A549 (cell line): ENCODE measurements around the gene PCDH9. TPM values are rescaled to one million over a fixed set of nuclear protein-coding genes. Genes with fewer than 3 reads are reported as not detected.

Experiments
- ATAC-seq, 2 experiments: fragments of 200-7000 bp in 1 of 2; fragments of >200 bp in 1 of 2; cut with Nextera tagmentation in 1 of 2; cut with Tn5 transposase in 1 of 2; 3 replicates each; pipeline versions ENCODE4 v1.8.0 to v1.9.1; 2018 to 2020; ENCODE audit warnings: mild to moderate bottlenecking in 1 of 2, moderate library complexity in 1 of 2
- CTCF ChIA-PET: fragments of 300-600 bp; sonication (Branson Sonifier 250); formaldehyde crosslinking; extraction: SDS; loops from one replicate; lab custom pipeline; 2021; ENCODE audit warnings: antibody characterized with exemption, inconsistent platforms; lab: Yijun Ruan, JAX
- POLR2A ChIA-PET: fragments of 350-600 bp; formaldehyde crosslinking; extraction: SDS; loops from one replicate; lab custom pipeline; 2021; ENCODE audit warnings: antibody characterized with exemption, inconsistent platforms; lab: Yijun Ruan, JAX
- DNase-seq, 2 experiments: peaks; one replicate each; pipeline versions ENCODE4 v3.0.0 to v3.0.0-alpha.2; 2011 to 2016; ENCODE audit warnings: low read depth in 1 of 2, low spot score in 1 of 2
- FAIRE-seq: peaks from 2 replicates; lab custom pipeline; 2011; peaks lifted over from hg19 to GRCh38; lab: Jason Lieb, UNC
- H3K27ac ChIP-seq, 2 experiments: fragments of >200 bp; sonication (Bioruptor Twin); formaldehyde crosslinking; 3 replicates each; pipeline ENCODE4 v1.5.1; 2016 to 2017
- H3K4me1 ChIP-seq: fragments of >200 bp; sonication (Bioruptor Twin); formaldehyde crosslinking; 3 replicates; pipeline ENCODE4 v1.6.1; 2016
- H3K4me2 ChIP-seq: fragments of >200 bp; sonication (Bioruptor Twin); formaldehyde crosslinking; 3 replicates; pipeline ENCODE4 v1.6.1; 2016
- H3K4me3 ChIP-seq: fragments of >200 bp; sonication (Bioruptor Twin); formaldehyde crosslinking; 3 replicates; pipeline ENCODE4 v1.5.1; 2016
- H3K9me3 ChIP-seq: fragments of >200 bp; sonication (Bioruptor Twin); formaldehyde crosslinking; 3 replicates; pipeline ENCODE4 v1.6.1; 2016
- BHLHE40 ChIP-seq: IDR thresholded peaks from 2 replicates; pipeline ENCODE4 v1.6.1; 2012; ENCODE audit warnings: low read depth, low read length, inconsistent platforms
- CBX2 ChIP-seq: fragments of 200-600 bp; sonication (generic); IDR thresholded peaks from 2 replicates; pipeline ENCODE4 v1.6.1; 2016; ENCODE audit warnings: low read depth, mild to moderate bottlenecking, borderline replicate concordance
- CHD2 ChIP-seq: fragments of 150-350 bp; IDR thresholded peaks from 2 replicates; pipeline ENCODE4 v1.6.1; 2014; ENCODE audit warnings: low read length; ENCODE audit not compliant: partially characterized antibody
- CHD4 ChIP-seq: fragments of 200-600 bp; sonication (generic); IDR thresholded peaks from 2 replicates; pipeline ENCODE4 v1.6.1; 2016; ENCODE audit warnings: antibody characterized with exemption, mild to moderate bottlenecking, borderline replicate concordance
- EHF ChIP-seq: fragments of 250-450 bp; sonication (Bioruptor Pico); IDR thresholded peaks from 2 replicates; pipeline ENCODE4 v1.5.0; 2020; ENCODE audit warnings: mild to moderate bottlenecking
- ESRRA ChIP-seq: fragments of 150-350 bp; IDR thresholded peaks from 2 replicates; pipeline ENCODE4 v1.6.1; 2014; ENCODE audit warnings: mild to moderate bottlenecking, low read length, borderline replicate concordance
- FOSB ChIP-seq: fragments of 250-450 bp; sonication (Bioruptor Pico); IDR thresholded peaks from 2 replicates; pipeline ENCODE4 v1.5.0; 2020; ENCODE audit warnings: mild to moderate bottlenecking, moderate library complexity
- GATA3 ChIP-seq: IDR thresholded peaks from 2 replicates; pipeline ENCODE4 v1.6.1; 2012; ENCODE audit warnings: borderline replicate concordance
- HOXA7 ChIP-seq: fragments of 250-450 bp; sonication (Bioruptor Pico); IDR thresholded peaks from 2 replicates; pipeline ENCODE4 v1.5.0; 2020; ENCODE audit warnings: mild to moderate bottlenecking, moderate library complexity
- NFE2L2 ChIP-seq: fragments of 150-350 bp; conservative IDR thresholded peaks from 2 replicates; pipeline ENCODE4 v1.6.1; 2014; ENCODE audit warnings: low read length
- PHF8 ChIP-seq: fragments of 200-600 bp; sonication (generic); IDR thresholded peaks from 2 replicates; pipeline ENCODE4 v1.6.1; 2016; ENCODE audit warnings: low read depth, mild to moderate bottlenecking, antibody characterized with exemption, moderate library complexity, borderline replicate concordance
- POLR2A ChIP-seq: IDR thresholded peaks from 2 replicates; pipeline ENCODE4 v1.6.1; 2012; ENCODE audit warnings: mild to moderate bottlenecking, low read length
- POLR2AphosphoS2 ChIP-seq: conservative IDR thresholded peaks from 2 replicates; pipeline ENCODE4 v1.6.1; 2012; ENCODE audit warnings: low read length, improper control_type of control experiment, inconsistent platforms
- RNF2 ChIP-seq: fragments of 200-600 bp; sonication (generic); IDR thresholded peaks from 2 replicates; pipeline ENCODE4 v1.6.1; 2016; ENCODE audit warnings: low read depth, mild to moderate bottlenecking, antibody characterized with exemption, moderate library complexity, borderline replicate concordance
- SREBF2 ChIP-seq: fragments of 450-650 bp; IDR thresholded peaks from 2 replicates; pipeline ENCODE4 v1.6.1; 2014; ENCODE audit warnings: mild to moderate bottlenecking, moderate library complexity
- TFCP2L1 ChIP-seq: fragments of 250-450 bp; sonication (Bioruptor Pico); IDR thresholded peaks from 2 replicates; pipeline ENCODE4 v1.5.0; 2021; ENCODE audit warnings: mild to moderate bottlenecking
- TP53 ChIP-seq: fragments of 250-450 bp; sonication (Bioruptor Pico); IDR thresholded peaks from 2 replicates; pipeline ENCODE4 v1.5.0; 2021; ENCODE audit warnings: mild to moderate bottlenecking, moderate library complexity
- ZFP36 ChIP-seq: fragments of 450-650 bp; IDR thresholded peaks from 2 replicates; pipeline ENCODE4 v1.6.1; 2014; ENCODE audit warnings: borderline replicate concordance; ENCODE audit not compliant: partially characterized antibody
- WGBS: methylation state at CpG from one replicate; pipeline ENCODE4 v1.1.6; 2017; ENCODE audit errors: missing lambda C conversion rate; 5-methylcytosine and 5-hydroxymethylcytosine counted together
- polyA plus RNA-seq, 4 experiments: library from polyadenylated mRNA; depleted of rRNA in 3 of 4; stranded (reverse); fragments of >200 nt; fragmentation: RNase III in 1 of 4; extraction: RNeasy Plus Mini Kit Qiagen cat#74134 plus additional on column Dnase treatment in 1 of 4; gene quantifications; 2 replicates in 3 of 4; 3 replicates in 1 of 4; pipeline ENCODE4 v1.2.3, GENCODE V29; 2011 to 2017
- TF ChIP-seq, protein P1 (sequence below): fragments of 150-350 bp; IDR thresholded peaks from 2 replicates; pipeline ENCODE4 v1.6.1; 2014; ENCODE audit warnings: low read depth, mild to moderate bottlenecking, low read length
- TF ChIP-seq, protein P2 (sequence below): fragments of >200 bp; sonication (Bioruptor Twin); formaldehyde crosslinking; IDR thresholded peaks from 2 replicates; pipeline ENCODE4 v1.6.1; 2016
- TF ChIP-seq, protein P3 (sequence below): IDR thresholded peaks from 2 replicates; pipeline ENCODE4 v1.6.1; 2012
- TF ChIP-seq, protein P4 (sequence below): IDR thresholded peaks from 2 replicates; pipeline ENCODE4 v1.6.1; 2012; ENCODE audit warnings: low read depth, borderline replicate concordance
- TF ChIP-seq, protein P5 (sequence below): fragments of 200-600 bp; sonication (generic); IDR thresholded peaks from 2 replicates; pipeline ENCODE4 v1.6.1; 2016; ENCODE audit warnings: antibody characterized with exemption, mild to moderate bottlenecking, moderate library complexity
- TF ChIP-seq, protein P6 (sequence below): fragments of 250-450 bp; sonication (Bioruptor Pico); IDR thresholded peaks from 2 replicates; pipeline ENCODE4 v1.5.0; 2020; ENCODE audit warnings: low read depth, mild to moderate bottlenecking, moderate library complexity

The PCDH9 gene
- polyA plus RNA-seq, 2 of the 4 experiments (the other 2 are of a cell fraction), result 16.0 to 29.5 TPM

DNA sequence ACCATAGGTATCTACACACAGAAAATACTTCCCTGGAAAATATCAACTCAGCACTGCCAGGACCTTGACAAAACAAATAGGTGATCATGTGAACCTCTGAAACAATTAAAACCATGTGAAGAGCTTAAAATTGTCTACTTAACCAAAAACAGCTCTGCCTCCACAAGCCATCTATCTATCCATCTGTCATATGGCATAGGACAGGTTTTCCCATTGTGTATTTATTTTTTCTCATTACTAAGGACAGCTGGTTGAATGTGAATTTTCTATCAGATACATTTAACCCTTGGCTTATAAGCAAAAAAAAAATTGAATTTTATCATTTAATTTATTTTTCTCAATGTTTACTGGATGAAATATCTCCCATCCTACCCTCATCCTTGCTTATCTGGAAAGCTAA is 279.5 kb downstream of the PCDH9 start:
- Histone ChIP-seq H3K4me1 (peaks cover 19% of the 10 kb centered on the region; the same call in 2 of the 3 replicates), H3K27ac (no peak overlapping the region), H3K9me3 (no peaks in the 10 kb centered on the region), H3K4me3 (no peak overlapping the region), H3K4me2 (no peak overlapping the region)
- FAIRE-seq (no peak), DNase-seq (no peak), ATAC-seq (no peak)
- POLR2A ChIA-PET, result no interaction called here
- CTCF ChIA-PET, result no interaction called here
- TF ChIP-seq, protein P1, sequence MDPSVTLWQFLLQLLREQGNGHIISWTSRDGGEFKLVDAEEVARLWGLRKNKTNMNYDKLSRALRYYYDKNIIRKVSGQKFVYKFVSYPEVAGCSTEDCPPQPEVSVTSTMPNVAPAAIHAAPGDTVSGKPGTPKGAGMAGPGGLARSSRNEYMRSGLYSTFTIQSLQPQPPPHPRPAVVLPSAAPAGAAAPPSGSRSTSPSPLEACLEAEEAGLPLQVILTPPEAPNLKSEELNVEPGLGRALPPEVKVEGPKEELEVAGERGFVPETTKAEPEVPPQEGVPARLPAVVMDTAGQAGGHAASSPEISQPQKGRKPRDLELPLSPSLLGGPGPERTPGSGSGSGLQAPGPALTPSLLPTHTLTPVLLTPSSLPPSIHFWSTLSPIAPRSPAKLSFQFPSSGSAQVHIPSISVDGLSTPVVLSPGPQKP, result no peak
- TF ChIP-seq, protein P2, sequence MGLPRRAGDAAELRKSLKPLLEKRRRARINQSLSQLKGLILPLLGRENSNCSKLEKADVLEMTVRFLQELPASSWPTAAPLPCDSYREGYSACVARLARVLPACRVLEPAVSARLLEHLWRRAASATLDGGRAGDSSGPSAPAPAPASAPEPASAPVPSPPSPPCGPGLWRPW, result no peak
- no peak for TF ChIP-seq CBX2
- TF ChIP-seq, protein P3, sequence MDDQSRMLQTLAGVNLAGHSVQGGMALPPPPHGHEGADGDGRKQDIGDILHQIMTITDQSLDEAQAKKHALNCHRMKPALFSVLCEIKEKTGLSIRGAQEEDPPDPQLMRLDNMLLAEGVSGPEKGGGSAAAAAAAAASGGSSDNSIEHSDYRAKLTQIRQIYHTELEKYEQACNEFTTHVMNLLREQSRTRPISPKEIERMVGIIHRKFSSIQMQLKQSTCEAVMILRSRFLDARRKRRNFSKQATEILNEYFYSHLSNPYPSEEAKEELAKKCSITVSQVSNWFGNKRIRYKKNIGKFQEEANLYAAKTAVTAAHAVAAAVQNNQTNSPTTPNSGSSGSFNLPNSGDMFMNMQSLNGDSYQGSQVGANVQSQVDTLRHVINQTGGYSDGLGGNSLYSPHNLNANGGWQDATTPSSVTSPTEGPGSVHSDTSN, result no peak
- no peak for TF ChIP-seq CHD4
- no peak for TF ChIP-seq ZFP36
- TF ChIP-seq EHF, result no peak
- no peak for TF ChIP-seq POLR2A

DNA sequence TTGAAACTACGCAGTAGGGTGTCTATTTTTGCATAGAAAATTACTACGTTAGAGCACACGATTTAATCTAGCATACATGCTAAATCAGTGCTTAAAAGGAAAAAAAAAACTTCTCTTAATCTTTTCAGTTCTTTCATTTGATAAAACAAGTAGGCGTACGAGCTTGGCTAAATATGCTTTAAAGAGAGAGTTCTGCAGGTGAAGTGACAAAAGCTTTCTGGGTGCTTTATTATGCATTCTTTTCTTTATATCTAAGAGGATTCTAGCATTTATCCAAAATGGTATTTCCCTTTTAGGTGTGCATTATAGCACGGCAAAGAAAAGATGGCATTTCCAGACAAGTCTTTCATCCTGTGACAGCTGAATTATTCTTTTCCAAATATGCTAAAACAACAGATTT is 281.2 kb downstream of the PCDH9 start:
- Histone ChIP-seq H3K4me2 (no peak overlapping the region), H3K9me3 (no peaks in the 10 kb centered on the region), H3K4me3 (no peak overlapping the region), H3K27ac (no peak overlapping the region), H3K4me1 (peaks cover 19% of the 10 kb centered on the region; the same call in 2 of the 3 replicates)
- FAIRE-seq (no peak), DNase-seq (no peak), ATAC-seq (no peak)
- ChIA-PET CTCF (no interaction called here), POLR2A (no interaction called here)
- 89% methylated on average over 6 of the region's 6 CpGs for WGBS
- TF ChIP-seq RNF2 (no peak), CBX2 (no peak), POLR2A (no peak), TP53 (CRISPR knock-in tag) (no peak), BHLHE40 (no peak), POLR2AphosphoS2 (no peak), CHD2 (no peak), SREBF2 (no peak), ESRRA (no peak), GATA3 (no peak), PHF8 (no peak), HOXA7 (no peak)
- TF ChIP-seq, protein P3, result no peak

DNA sequence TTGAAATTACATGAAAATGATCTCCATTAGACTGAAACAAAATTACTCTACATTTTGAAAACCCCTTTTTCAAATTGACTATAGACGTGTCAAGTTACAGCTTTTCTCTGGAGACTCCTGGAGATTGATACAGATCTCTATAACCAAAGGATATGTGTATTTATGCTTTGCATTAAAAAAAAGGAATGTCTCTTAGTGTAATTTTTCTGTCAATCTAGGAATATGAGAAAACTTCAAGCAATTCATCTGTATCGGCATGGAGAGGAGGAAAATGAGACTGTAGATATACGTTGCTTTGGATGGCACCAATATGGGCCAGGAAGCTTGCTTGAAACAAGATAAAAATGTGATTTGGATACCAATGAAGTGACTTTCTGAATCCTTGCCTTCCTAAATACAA is 286.6 kb downstream of the PCDH9 start:
- DNase-seq (no peak), FAIRE-seq (no peak), ATAC-seq (no peak)
- no peaks in the 10 kb centered on the region for H3K9me3 ChIP-seq
- H3K4me2 ChIP-seq, result no peak overlapping the region
- 96% methylated on average over 3 of the region's 3 CpGs for whole genome bisulfite sequencing
- no peak overlapping the region for H3K4me3 ChIP-seq
- POLR2A ChIA-PET, result no interaction called here
- H3K27ac ChIP-seq, result no peak overlapping the region
- CTCF ChIA-PET, result no interaction called here
- TF ChIP-seq, protein P4, sequence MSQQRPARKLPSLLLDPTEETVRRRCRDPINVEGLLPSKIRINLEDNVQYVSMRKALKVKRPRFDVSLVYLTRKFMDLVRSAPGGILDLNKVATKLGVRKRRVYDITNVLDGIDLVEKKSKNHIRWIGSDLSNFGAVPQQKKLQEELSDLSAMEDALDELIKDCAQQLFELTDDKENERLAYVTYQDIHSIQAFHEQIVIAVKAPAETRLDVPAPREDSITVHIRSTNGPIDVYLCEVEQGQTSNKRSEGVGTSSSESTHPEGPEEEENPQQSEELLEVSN, result no peak
- TF ChIP-seq, protein P5, sequence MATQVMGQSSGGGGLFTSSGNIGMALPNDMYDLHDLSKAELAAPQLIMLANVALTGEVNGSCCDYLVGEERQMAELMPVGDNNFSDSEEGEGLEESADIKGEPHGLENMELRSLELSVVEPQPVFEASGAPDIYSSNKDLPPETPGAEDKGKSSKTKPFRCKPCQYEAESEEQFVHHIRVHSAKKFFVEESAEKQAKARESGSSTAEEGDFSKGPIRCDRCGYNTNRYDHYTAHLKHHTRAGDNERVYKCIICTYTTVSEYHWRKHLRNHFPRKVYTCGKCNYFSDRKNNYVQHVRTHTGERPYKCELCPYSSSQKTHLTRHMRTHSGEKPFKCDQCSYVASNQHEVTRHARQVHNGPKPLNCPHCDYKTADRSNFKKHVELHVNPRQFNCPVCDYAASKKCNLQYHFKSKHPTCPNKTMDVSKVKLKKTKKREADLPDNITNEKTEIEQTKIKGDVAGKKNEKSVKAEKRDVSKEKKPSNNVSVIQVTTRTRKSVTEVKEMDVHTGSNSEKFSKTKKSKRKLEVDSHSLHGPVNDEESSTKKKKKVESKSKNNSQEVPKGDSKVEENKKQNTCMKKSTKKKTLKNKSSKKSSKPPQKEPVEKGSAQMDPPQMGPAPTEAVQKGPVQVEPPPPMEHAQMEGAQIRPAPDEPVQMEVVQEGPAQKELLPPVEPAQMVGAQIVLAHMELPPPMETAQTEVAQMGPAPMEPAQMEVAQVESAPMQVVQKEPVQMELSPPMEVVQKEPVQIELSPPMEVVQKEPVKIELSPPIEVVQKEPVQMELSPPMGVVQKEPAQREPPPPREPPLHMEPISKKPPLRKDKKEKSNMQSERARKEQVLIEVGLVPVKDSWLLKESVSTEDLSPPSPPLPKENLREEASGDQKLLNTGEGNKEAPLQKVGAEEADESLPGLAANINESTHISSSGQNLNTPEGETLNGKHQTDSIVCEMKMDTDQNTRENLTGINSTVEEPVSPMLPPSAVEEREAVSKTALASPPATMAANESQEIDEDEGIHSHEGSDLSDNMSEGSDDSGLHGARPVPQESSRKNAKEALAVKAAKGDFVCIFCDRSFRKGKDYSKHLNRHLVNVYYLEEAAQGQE, result no peak
- no peak for TF ChIP-seq FOSB (CRISPR knock-in tag)
- no peak for TF ChIP-seq TFCP2L1 (CRISPR knock-in tag)
- TF ChIP-seq, protein P6, sequence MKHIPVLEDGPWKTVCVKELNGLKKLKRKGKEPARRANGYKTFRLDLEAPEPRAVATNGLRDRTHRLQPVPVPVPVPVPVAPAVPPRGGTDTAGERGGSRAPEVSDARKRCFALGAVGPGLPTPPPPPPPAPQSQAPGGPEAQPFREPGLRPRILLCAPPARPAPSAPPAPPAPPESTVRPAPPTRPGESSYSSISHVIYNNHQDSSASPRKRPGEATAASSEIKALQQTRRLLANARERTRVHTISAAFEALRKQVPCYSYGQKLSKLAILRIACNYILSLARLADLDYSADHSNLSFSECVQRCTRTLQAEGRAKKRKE (CRISPR knock-in tag), result no peak
- TF ChIP-seq NFE2L2, result no peak
- H3K4me1 ChIP-seq, result peaks cover 17% of the 10 kb centered on the region; the same call in 2 of the 3 replicates
